Fibroblast of the conjunctiva (primary cell): ENCODE results near the gene STK17A.
"Not testable (repeated sequence)": the region's sequence is repeated elsewhere in the genome, so short reads cannot be mapped to it uniquely, and the experiment has no call there.

Experiments
- DNase-seq: peaks from one replicate; pipeline ENCODE4 v3.0.0-alpha.2; 2010; ENCODE audit warnings: low read depth

The STK17A gene

GRCh38 chr7:43596426-43596825, 13.5 kb downstream of the STK17A start:
- not testable (repeated sequence) for DNase-seq

- DNase-seq, result no peak
Measured at GRCh38 chr7:43600056-43600455, 17.1 kb downstream of the STK17A start.

- no peak for DNase-seq
Measured at GRCh38 chr7:43602256-43602655, 19.3 kb downstream of the STK17A start.

GRCh38 chr7:43604251-43604650, 21.3 kb downstream of the STK17A start:
- DNase-seq, result no peak

- no peak for DNase-seq
Measured at GRCh38 chr7:43609097-43609496, 26.2 kb downstream of the STK17A start.

- no peak for DNase-seq
Measured at GRCh38 chr7:43612128-43612527, 29.2 kb downstream of the STK17A start.

GRCh38 chr7:43612599-43613589, 30.0 kb downstream of the STK17A start:
- peak; percentile 26 for DNase-seq

- DNase-seq, result no peak
Measured at GRCh38 chr7:43615558-43616145, 32.7 kb downstream of the STK17A start.

GRCh38 chr7:43616977-43617376, 34.1 kb downstream of the STK17A start:
- DNase-seq, result no peak

- DNase-seq, result no peak
Measured at GRCh38 chr7:43618073-43618472, 35.2 kb downstream of the STK17A start.

- DNase-seq, result no peak
Measured at GRCh38 chr7:43619213-43620012, 36.5 kb downstream of the STK17A start.

GRCh38 chr7:43621729-43622448, 39.0 kb downstream of the STK17A start:
- DNase-seq, result no peak

GRCh38 chr7:43624156-43624555, 41.2 kb downstream of the STK17A start:
- no peak for DNase-seq

- no peak for DNase-seq
Measured at GRCh38 chr7:43625453-43625852, 42.5 kb downstream of the STK17A start.

- no peak for DNase-seq
Measured at GRCh38 chr7:43625980-43626379, 43.1 kb downstream of the STK17A start.

GRCh38 chr7:43626695-43627094, 43.8 kb downstream of the STK17A start:
- no peak for DNase-seq

GRCh38 chr7:43627798-43628197, 44.9 kb downstream of the STK17A start:
- DNase-seq, result not testable (repeated sequence)

- DNase-seq, result no peak
Measured at GRCh38 chr7:43628431-43628830, 45.5 kb downstream of the STK17A start.

- DNase-seq, result no peak
Measured at GRCh38 chr7:43629857-43630256, 46.9 kb downstream of the STK17A start.

GRCh38 chr7:43630482-43630881, 47.6 kb downstream of the STK17A start:
- no peak for DNase-seq

GRCh38 chr7:43631559-43631958, 48.7 kb downstream of the STK17A start:
- no peak for DNase-seq

- DNase-seq, result no peak
Measured at GRCh38 chr7:43632746-43633145, 49.8 kb downstream of the STK17A start.
